ENCODE measurements around the gene CDH8. TPM values are rescaled to one million over a fixed set of nuclear protein-coding genes. Genes with fewer than 3 reads are reported as not detected.

The CDH8 gene
- polyA plus RNA-seq, 2 of the 4 experiments (the other 2 are of a cell fraction), result 0.23 to 0.94 TPM

- DNase-seq (ENCODE audit: low read depth in 1 of 2, low spot score in 1 of 2) (no peak), ATAC-seq (no peak), FAIRE-seq (no peak)
- no peak for TF ChIP-seq CEBPB (IDR thresholded peaks at IDR 0.05)
- no peak for TF ChIP-seq MAX (IDR thresholded peaks at IDR 0.05)
- TF ChIP-seq FOXS1 (CRISPR knock-in tag; IDR thresholded peaks at IDR 0.05), result no peak
- TF ChIP-seq ZC3H11A (IDR thresholded peaks at IDR 0.05), result no peak
- H3K4me1 ChIP-seq, result no peaks in the 10 kb centered on the region
- ChIA-PET POLR2A (no interaction called here), CTCF (no interaction called here)
- H3K4me3 ChIP-seq, result no peak overlapping the region
- no peaks in the 10 kb centered on the region for H3K9me3 ChIP-seq
- 14% methylated on average over 8 of the region's 8 CpGs for WGBS (ENCODE audit: missing lambda C conversion rate)
- no peak overlapping the region for H3K27ac ChIP-seq
- no peak overlapping the region for H3K4me2 ChIP-seq
Observed at GRCh38 chr16:61957075-61957855, 79.0 kb downstream of the CDH8 start.

GRCh38 chr16:61952841-61953240 is 83.4 kb downstream of the CDH8 start:
- ChIA-PET POLR2A (interaction anchor here (0.5 kb wide), 1 partner anchor 65 kb away, joined by 3 read pairs; no protein-coding TSS in a partner anchor), CTCF (interaction anchor here (0.8 kb wide), 1 partner anchor 50 kb away, joined by 3 read pairs; no protein-coding TSS in a partner anchor)
- no peak for ATAC-seq
- TF ChIP-seq HOXB5 (CRISPR knock-in tag; IDR thresholded peaks at IDR 0.05) (no peak), FOXS1 (CRISPR knock-in tag; IDR thresholded peaks at IDR 0.05) (no peak), MAZ (IDR thresholded peaks at IDR 0.05; ENCODE audit: borderline replicate concordance, low read depth, low read length) (no peak)
- H3K9me3 ChIP-seq, result no peaks in the 10 kb centered on the region
- DNase-seq (ENCODE audit: low read depth in 1 of 2, low spot score in 1 of 2), result no peak
- no peak overlapping the region for H3K4me2 ChIP-seq
- 4% methylated on average over 1 of the region's 1 CpG for WGBS (ENCODE audit: missing lambda C conversion rate)
- FAIRE-seq, result no peak
- H3K4me3 ChIP-seq, result no peak overlapping the region
- H3K4me1 ChIP-seq, result no peaks in the 10 kb centered on the region
- no peak overlapping the region for H3K27ac ChIP-seq

- Histone ChIP-seq H3K27ac (no peak overlapping the region), H3K4me3 (no peak overlapping the region), H3K4me1 (no peaks in the 10 kb centered on the region), H3K9me3 (no peaks in the 10 kb centered on the region), H3K4me2 (no peak overlapping the region)
- no peak for TF ChIP-seq HOXB5 (CRISPR knock-in tag; IDR thresholded peaks at IDR 0.05)
- no peak for TF ChIP-seq RAD21 (conservative IDR thresholded peaks at IDR 0.05 in 1 of 2, IDR thresholded peaks at IDR 0.05 in 1 of 2)
- TF ChIP-seq ESRRA (IDR thresholded peaks at IDR 0.05; ENCODE audit: borderline replicate concordance, low read length), result no peak
- no peak for TF ChIP-seq ZNF302 (CRISPR knock-in tag; IDR thresholded peaks at IDR 0.05)
- TF ChIP-seq ATOH8 (CRISPR knock-in tag; IDR thresholded peaks at IDR 0.05; ENCODE audit: low read depth), result no peak
- no peak for TF ChIP-seq MAX (IDR thresholded peaks at IDR 0.05)
- TF ChIP-seq HOXB13 (CRISPR knock-in tag; IDR thresholded peaks at IDR 0.05; ENCODE audit: low read depth), result no peak
- TF ChIP-seq PHF8 (IDR thresholded peaks at IDR 0.05; ENCODE audit: borderline replicate concordance, low read depth), result no peak
- no peak for TF ChIP-seq CHD4 (IDR thresholded peaks at IDR 0.05; ENCODE audit: borderline replicate concordance)
- no peak for TF ChIP-seq JUNB (IDR thresholded peaks at IDR 0.05)
- TF ChIP-seq CBX8 (IDR thresholded peaks at IDR 0.05), result no peak
- no peak for TF ChIP-seq HOXA7 (CRISPR knock-in tag; IDR thresholded peaks at IDR 0.05)
- no peak for TF ChIP-seq RCOR1 (IDR thresholded peaks at IDR 0.05; ENCODE audit: low read depth, low read length)
- no peak for TF ChIP-seq TP53 (CRISPR knock-in tag; IDR thresholded peaks at IDR 0.05)
- TF ChIP-seq ELK1 (IDR thresholded peaks at IDR 0.05; ENCODE audit: low read depth, low read length), result no peak
- TF ChIP-seq EHF (CRISPR knock-in tag; IDR thresholded peaks at IDR 0.05), result no peak
- TF ChIP-seq RFX5 (IDR thresholded peaks at IDR 0.05), result no peak
- no peak for TF ChIP-seq CBX2 (IDR thresholded peaks at IDR 0.05; ENCODE audit: borderline replicate concordance, low read depth)
- TF ChIP-seq TFCP2L1 (CRISPR knock-in tag; IDR thresholded peaks at IDR 0.05), result no peak
- POLR2A ChIA-PET, result no interaction called here
- DNase-seq (ENCODE audit: low read depth in 1 of 2, low spot score in 1 of 2) (no peak), ATAC-seq (no peak), FAIRE-seq (no peak)
- WGBS (ENCODE audit: missing lambda C conversion rate), result 32% methylated on average over 3 of the region's 3 CpGs
- CTCF ChIA-PET, result no interaction called here
Observed at GRCh38 chr16:61948414-61948813, 87.8 kb downstream of the CDH8 start.
